C1 segment of cervical spinal cord (tissue), 14 donors: Measurements from ENCODE around the gene ORC6.
A peak's percentile ranks its signal among the peaks of the same experiment; 100 is the strongest.

Experiments used
- DNase-seq, 14 donors: peaks; one replicate each; lab custom pipeline; 2025; lab: John Stamatoyannopoulos, UW

Gene ORC6

GRCh38 chr16:46731691-46732555 is 42.5 kb downstream of the ORC6 start:
- no peak for DNase-seq

- no peak for DNase-seq
Measured at GRCh38 chr16:46732561-46732960, 43.1 kb downstream of the ORC6 start.

GRCh38 chr16:46733319-46733830 is 43.9 kb downstream of the ORC6 start:
- no peak for DNase-seq

- DNase-seq: no peak
Measured at GRCh38 chr16:46736695-46737094, 47.2 kb downstream of the ORC6 start.

GRCh38 chr16:46737621-46738214 is 48.3 kb downstream of the ORC6 start:
- DNase-seq: no peak

- no peak for DNase-seq
Measured at GRCh38 chr16:46739934-46740333, 50.5 kb downstream of the ORC6 start.

GRCh38 chr16:46743232-46743719 is 53.8 kb downstream of the ORC6 start:
- DNase-seq: peak in 4 of 14 donors; percentile 4 to 23 (median 16)

GRCh38 chr16:46745617-46746016 is 56.2 kb downstream of the ORC6 start:
- DNase-seq: no peak

GRCh38 chr16:46746821-46747776 is 57.6 kb downstream of the ORC6 start:
- no peak for DNase-seq
